Measurements from ENCODE around the gene TRPM1.

DNA sequence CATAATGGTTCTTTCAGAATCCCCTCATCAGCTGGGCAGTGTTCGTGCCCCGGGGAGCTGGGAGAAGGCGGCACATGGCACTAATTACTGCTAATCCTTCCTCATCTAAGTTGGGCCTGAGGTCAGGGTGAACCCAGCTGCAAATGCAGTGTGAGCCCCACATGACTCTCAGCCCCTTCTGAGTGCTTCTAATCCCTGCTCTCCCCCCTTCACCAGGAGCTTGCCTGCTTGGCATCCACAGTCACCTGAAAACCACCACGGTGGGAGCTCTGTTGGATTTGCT lies 455 bp upstream of the TRPM1 start:
- TF ChIP-seq POLR2AphosphoS5 (IDR thresholded peaks at IDR 0.05; ENCODE audit: low read depth, low read length) = no peak
- no peak for TF ChIP-seq POLR2A (IDR thresholded peaks at IDR 0.05; ENCODE audit: low read depth, low read length)
- no peak for TF ChIP-seq TAF1 (IDR thresholded peaks at IDR 0.05; ENCODE audit: borderline replicate concordance, low read depth, low read length)
